Activated CD8-positive, alpha-beta memory T cell treated with anti-CD3 and anti-CD28 coated beads, Interleukin-2, amount 50 U/mL, for 4 hours (primary cell): Measurements from ENCODE around the gene ZBTB20.
A peak's percentile ranks its signal among the peaks of the same experiment; 100 is the strongest.

Experiments used
- DNase-seq: peaks from one replicate; pipeline ENCODE4 v3.0.0-alpha.2; 2020

The ZBTB20 gene

GRCh38 chr3:114383875-114384557 is 763.1 kb downstream of the ZBTB20 start:
- peak; percentile 68 for DNase-seq

- DNase-seq: no peak
Measured at GRCh38 chr3:114380233-114380651, 766.8 kb downstream of the ZBTB20 start.

GRCh38 chr3:114379266-114379665 is 767.8 kb downstream of the ZBTB20 start:
- DNase-seq: no peak

DNA sequence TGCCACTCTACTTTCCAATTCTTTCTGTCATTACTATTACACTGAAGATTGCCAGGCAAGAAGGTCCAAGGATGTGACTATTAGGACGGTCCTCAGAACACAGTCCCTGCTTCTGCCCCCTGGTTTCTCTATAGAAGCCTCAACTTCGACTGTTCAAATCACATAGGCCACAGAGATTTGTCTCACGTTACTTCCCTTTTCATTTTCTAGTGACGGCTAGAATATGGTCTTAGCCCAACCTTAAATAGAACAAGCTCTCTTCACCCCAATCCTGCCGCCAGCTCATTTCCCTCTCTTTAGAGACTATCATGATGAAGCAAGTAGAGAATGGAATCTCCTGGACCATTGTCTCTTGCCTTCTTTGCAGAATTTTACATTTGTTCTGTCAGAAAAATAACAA is 768.3 kb downstream of the ZBTB20 start:
- DNase-seq: no peak

DNA sequence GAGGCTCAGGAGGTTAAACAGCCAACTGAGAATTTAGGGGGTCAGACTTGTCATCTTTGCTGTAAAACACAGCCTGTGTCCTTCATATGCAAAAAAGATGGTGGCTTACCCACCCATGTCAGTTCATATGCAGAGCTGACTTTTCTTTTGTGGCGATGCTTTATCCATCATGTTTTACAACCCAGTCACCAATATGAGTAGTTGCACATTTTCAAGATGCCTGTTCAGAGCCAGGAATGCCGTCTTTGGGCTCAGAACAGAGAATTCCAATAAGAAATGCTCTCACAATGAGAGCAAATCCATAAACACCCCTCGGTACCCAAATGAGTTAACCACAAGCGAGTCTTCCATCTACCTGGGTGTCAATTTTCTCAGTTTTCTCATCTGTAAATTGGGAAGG is 769.7 kb downstream of the ZBTB20 start:
- no peak for DNase-seq

DNA sequence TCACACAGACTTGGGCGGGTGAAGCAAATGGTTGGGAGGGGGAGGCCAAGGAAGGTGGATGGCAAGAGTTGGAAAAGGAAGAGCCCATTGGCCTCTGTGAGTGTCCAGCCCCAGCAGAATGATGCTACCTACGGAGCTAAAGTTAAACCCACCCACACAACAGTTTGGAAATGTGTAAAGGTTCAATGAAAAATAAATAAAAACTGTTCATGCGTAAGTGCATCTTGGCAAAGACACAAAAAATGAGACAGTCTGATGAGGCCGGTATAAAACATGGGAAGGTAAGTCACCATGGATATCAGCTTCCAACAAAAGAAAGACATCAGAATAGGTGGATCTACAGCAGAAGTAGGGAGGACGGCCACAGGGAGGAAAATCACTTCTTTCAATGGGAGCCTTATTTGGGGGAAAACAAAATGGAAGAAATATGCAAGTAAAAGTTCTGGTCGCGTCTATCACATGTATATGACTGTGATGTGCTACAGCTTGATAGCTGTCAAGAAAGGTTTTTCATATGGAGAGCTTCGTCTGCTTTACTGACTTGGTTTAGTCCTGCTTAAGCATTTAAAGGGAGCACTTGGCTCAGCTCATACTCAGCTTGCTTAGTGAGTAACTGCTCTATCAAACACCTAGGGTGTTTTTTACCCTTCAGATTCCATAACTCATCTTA is 770.4 kb downstream of the ZBTB20 start:
- DNase-seq: no peak

GRCh38 chr3:114375608-114376421 is 771.3 kb downstream of the ZBTB20 start:
- no peak for DNase-seq

DNA sequence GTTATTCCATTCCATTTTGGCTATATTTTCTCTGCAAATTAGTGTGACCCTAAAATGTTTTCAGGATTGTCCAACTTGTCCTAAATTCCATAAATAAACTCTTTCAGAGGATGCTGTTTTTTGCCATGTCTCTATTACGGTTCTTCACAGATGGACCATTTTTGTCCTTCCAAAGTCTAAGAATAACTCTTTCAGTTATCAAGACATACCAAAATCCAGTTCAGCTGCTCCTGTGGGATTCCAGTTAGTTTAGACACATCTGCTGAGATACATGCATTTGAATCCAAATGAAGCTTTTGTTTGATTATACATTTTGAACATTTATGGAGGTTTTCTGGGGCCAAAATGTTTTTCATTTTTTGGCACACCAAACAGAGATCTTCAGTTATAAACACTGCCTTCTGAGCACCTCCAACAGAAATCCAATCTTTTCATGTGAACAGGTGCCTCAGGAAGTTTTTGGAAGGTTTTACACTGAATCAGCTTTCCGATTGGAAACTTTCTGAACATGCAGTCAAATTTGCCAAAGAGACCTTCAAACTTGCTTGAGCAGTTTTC is 772.6 kb downstream of the ZBTB20 start:
- DNase-seq: no peak

- no peak for DNase-seq
Measured at GRCh38 chr3:114370537-114371174, 776.4 kb downstream of the ZBTB20 start.

DNA sequence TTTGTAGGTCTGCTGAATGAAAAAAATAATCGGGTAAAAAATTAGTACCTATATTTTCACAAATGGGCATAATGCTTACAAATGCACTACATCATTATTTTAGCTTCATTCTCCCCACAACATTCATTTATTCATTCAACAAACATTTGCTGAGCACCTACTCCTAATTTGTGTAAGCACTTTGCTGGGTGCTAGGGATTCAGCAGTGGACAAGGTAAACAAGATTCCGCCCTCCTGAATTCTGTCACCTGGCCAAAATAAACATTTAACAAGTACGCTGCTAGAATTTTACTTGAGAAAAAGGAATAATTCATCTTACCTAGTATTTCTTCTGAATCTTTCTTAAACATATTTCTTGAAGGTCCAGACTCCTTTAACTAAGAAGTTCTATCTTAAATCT is 781.2 kb downstream of the ZBTB20 start:
- no peak for DNase-seq

DNA sequence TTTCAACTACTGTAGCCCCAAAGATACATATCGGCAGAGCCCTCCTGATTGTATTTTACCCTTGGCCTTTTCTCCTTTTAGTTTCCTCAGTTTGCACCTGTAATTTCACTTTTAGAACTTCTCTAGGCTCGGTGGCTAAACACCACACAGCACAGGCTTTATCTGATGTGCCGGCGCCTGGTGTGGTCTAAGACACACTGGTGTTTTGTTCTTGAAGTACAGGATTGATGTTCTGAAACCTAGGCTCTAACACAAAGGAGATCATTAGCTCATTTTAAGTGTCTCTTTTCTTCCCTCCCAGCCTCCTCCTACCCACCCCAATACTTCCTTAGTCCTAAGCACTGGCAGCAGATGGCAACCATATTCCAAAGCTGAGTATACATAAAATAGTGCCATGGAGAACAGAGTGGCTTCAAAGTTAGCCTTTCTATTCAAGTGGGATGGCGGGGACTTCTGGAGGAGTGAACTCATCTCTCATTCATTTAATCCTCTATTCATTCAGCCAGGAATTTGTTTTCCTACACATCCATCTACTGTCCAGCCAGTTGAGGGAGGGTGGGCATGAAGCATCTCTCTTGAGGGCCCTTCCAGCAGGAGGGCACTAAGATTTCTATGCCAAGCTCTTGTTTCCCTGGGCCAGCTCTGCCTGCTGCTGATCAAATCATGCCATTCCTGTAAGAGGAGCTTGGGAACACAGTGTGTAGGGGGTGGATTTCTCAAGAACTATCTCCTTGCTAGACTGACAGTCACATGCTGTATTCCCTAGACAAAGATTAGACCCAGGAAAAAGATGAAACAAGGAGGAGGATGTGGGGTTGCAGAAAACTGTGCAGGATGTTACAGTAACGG is 782.1 kb downstream of the ZBTB20 start:
- no peak for DNase-seq

- no peak for DNase-seq
Measured at GRCh38 chr3:114363554-114364202, 783.4 kb downstream of the ZBTB20 start.

DNA sequence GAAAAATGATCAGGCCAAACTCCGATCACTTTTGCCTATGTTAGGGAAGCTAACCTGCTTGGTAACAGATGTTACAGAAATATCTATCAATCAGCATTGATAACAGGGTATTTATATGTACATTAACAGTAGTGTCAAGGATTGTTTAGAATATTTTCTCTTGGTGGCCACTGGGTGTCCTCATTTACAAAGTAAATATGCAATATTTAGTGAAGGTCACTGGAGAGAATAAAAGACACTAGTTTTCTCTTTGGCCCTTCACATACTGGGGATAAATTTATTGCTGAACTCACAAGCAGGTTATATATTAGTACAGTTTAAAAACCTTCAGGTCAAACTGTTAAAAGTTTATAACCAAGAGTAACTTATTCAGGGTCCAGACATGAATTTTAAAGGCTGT is 784.3 kb downstream of the ZBTB20 start:
- no peak for DNase-seq

- no peak for DNase-seq
Measured at GRCh38 chr3:114361391-114361790, 785.7 kb downstream of the ZBTB20 start.

GRCh38 chr3:114356525-114356924 is 790.6 kb downstream of the ZBTB20 start:
- DNase-seq: no peak

GRCh38 chr3:114356066-114356465 is 791.0 kb downstream of the ZBTB20 start:
- no peak for DNase-seq

DNA sequence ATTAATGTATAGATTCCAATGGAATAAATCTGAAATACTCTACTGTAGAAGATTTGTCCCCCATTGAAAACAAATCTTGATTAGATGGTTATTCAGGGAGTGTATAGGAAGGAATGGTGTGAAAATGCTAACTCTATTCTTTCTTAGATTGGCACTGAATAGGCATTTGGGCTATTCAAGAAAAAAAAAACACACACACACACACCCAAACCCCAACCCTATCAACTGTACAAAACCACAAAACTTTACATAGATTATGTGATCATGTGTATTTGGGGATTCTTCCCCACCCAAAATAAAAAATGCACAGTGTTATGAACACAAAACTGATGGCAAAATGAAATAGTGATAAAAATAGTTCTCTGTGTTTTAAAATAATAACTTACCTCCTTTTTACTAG is 791.4 kb downstream of the ZBTB20 start:
- DNase-seq: no peak

GRCh38 chr3:114351822-114352145 is 795.3 kb downstream of the ZBTB20 start:
- DNase-seq: no peak

DNA sequence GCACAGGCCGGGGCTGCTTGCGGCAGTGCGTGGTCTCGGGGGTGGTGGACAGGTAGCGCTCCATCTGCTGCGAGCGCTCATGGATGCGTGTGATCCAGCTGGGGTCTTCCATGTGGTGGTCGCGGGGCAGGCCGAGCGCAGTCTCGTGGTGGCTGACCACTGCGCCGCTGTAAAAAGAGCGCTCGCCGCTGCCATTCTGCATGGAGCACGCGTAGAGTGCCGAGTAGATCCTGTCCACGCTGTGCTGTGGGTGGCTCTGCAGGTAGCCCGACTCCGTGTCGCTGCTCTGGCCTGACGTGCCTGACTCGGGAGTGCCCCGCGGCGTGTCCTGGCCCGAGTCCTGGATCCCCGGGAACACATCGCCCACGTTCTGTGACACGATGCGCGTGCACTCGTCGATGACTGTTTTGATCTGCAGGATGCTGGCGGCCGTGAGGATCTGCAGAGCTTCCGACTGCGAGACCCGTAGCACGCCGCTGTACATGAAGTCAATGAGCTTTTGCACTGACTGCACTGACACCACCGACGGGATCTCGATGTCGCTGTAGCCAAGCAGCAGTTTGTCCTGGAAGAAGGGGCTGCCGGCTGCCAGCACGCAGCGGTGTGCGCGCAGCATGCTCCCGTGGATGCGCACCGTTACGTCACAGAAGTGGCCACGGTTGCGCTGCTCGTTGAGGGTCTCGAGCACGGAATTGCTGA is 795.8 kb downstream of the ZBTB20 start:
- DNase-seq: no peak

- no peak for DNase-seq
Measured at GRCh38 chr3:114350690-114351089, 796.4 kb downstream of the ZBTB20 start.

- DNase-seq: no peak
Measured at GRCh38 chr3:114350271-114350670, 796.8 kb downstream of the ZBTB20 start.
